Measurements from ENCODE around the gene GPATCH3.

GPATCH3 gene

GRCh38 chr1:26946270-26946669 is 46.0 kb upstream of the GPATCH3 start:
- no peak overlapping the region for H3K4me3 ChIP-seq (replicated peaks; ENCODE audit: insufficient read depth, low read length)
- no peaks in the 10 kb centered on the region for H3K27me3 ChIP-seq (ENCODE audit: insufficient read depth, poor library complexity, severe bottlenecking)
- H3K27ac ChIP-seq (replicated peaks) = no peak overlapping the region
- TF ChIP-seq CTCF (IDR thresholded peaks at IDR 0.05; ENCODE audit: insufficient read depth, low read length) = no peak
- TF ChIP-seq REST (IDR thresholded peaks at IDR 0.05; ENCODE audit: insufficient replicate concordance, low read depth) = no peak
- TF ChIP-seq SPI1 (IDR thresholded peaks at IDR 0.05; ENCODE audit: borderline replicate concordance, low read depth) = no peak
- TF ChIP-seq POLR2AphosphoS5 (IDR thresholded peaks at IDR 0.05; ENCODE audit: low read depth) = no peak
- TF ChIP-seq GABPA (IDR thresholded peaks at IDR 0.05; ENCODE audit: low read depth) = no peak
- DNase-seq (ENCODE audit: low read depth in 1 of 2, low spot score in 1 of 2) = no peak

- DNase-seq (ENCODE audit: low read depth in 1 of 2, low spot score in 1 of 2) = no peak
- TF ChIP-seq CTCF (IDR thresholded peaks at IDR 0.05; ENCODE audit: insufficient read depth, low read length) = no peak
- no peak for TF ChIP-seq SPI1 (IDR thresholded peaks at IDR 0.05; ENCODE audit: borderline replicate concordance, low read depth)
- no peak for TF ChIP-seq REST (IDR thresholded peaks at IDR 0.05; ENCODE audit: insufficient replicate concordance, low read depth)
- no peak for TF ChIP-seq GABPA (IDR thresholded peaks at IDR 0.05; ENCODE audit: low read depth)
- no peak for TF ChIP-seq POLR2AphosphoS5 (IDR thresholded peaks at IDR 0.05; ENCODE audit: low read depth)
- Histone ChIP-seq H3K4me3 (replicated peaks; ENCODE audit: insufficient read depth, low read length) (no peak overlapping the region), H3K27me3 (ENCODE audit: insufficient read depth, poor library complexity, severe bottlenecking) (no peaks in the 10 kb centered on the region), H3K27ac (replicated peaks) (no peak overlapping the region)
Observed at GRCh38 chr1:26945728-26946127, 45.5 kb upstream of the GPATCH3 start.

GRCh38 chr1:26945138-26945537 is 44.9 kb upstream of the GPATCH3 start:
- H3K27me3 ChIP-seq (ENCODE audit: insufficient read depth, poor library complexity, severe bottlenecking) = no peaks in the 10 kb centered on the region
- no peak overlapping the region for H3K27ac ChIP-seq (replicated peaks)
- no peak for TF ChIP-seq SPI1 (IDR thresholded peaks at IDR 0.05; ENCODE audit: borderline replicate concordance, low read depth)
- TF ChIP-seq REST (IDR thresholded peaks at IDR 0.05; ENCODE audit: insufficient replicate concordance, low read depth) = no peak
- no peak for TF ChIP-seq POLR2AphosphoS5 (IDR thresholded peaks at IDR 0.05; ENCODE audit: low read depth)
- no peak for TF ChIP-seq CTCF (IDR thresholded peaks at IDR 0.05; ENCODE audit: insufficient read depth, low read length)
- no peak for TF ChIP-seq GABPA (IDR thresholded peaks at IDR 0.05; ENCODE audit: low read depth)
- DNase-seq (ENCODE audit: low read depth in 1 of 2, low spot score in 1 of 2) = no peak
- H3K4me3 ChIP-seq (replicated peaks; ENCODE audit: insufficient read depth, low read length) = no peak overlapping the region

Measured in HL-60 (cell line).